H1 (cell line): Measurements from ENCODE around the gene ZNF189. TPM values are rescaled to one million over a fixed set of nuclear protein-coding genes. Genes with fewer than 3 reads are reported as not detected.

ENCODE experiments used
- CHD2 ChIP-seq: IDR thresholded peaks from 2 replicates; pipeline ENCODE4 v1.6.1; 2012; ENCODE audit warnings: low read length, improper control_type of control experiment
- EGR1 ChIP-seq: IDR thresholded peaks from 2 replicates; pipeline ENCODE4 v1.6.1; 2011; ENCODE audit warnings: low read depth, low read length, borderline replicate concordance
- GTF2F1 ChIP-seq: IDR thresholded peaks from 2 replicates; pipeline ENCODE4 v1.6.1; 2012; ENCODE audit warnings: low read depth, low read length, improper control_type of control experiment, borderline replicate concordance
- KDM5A ChIP-seq: fragments of 200-600 bp; IDR thresholded peaks from 2 replicates; pipeline ENCODE4 v1.7.1; 2012; ENCODE audit warnings: mild to moderate bottlenecking, low read length, inconsistent platforms, mixed read lengths
- polyA plus RNA-seq, 7 experiments: library from polyadenylated mRNA; depleted of rRNA in 3 of 7; stranded (reverse) in 5 of 7; unstranded in 2 of 7; fragments of >200 nt in 5 of 7; fragments of 200-250 nt in 2 of 7; gene quantifications; 1 replicate in 5 of 7; 2 replicates in 1 of 7; 4 replicates in 1 of 7; pipeline versions ENCODE4 v1.2.1 to v1.2.3, GENCODE V29; 2011 to 2013; ENCODE audit warnings: missing spikeins in 2 of 7, mixed read lengths in 2 of 7
- total RNA-seq: library from RNA; stranded (reverse); fragmentation: NEBNext Ultra II Directional; extraction: Animal tissue kit (Norgen Biotek cat#: 25700); gene quantifications from 2 replicates; pipeline ENCODE4 v1.2.1, GENCODE V29; 2021
- TF ChIP-seq, protein P1 (sequence below): IDR thresholded peaks from 2 replicates; pipeline ENCODE4 v1.6.1; 2012; ENCODE audit warnings: inconsistent platforms

ZNF189 gene
- total and polyA plus RNA-seq, 2 of the 8 experiments (the other 6 are each of a cell fraction or from before 2014, with no cell fraction given): 1.9 to 12.3 TPM

DNA sequence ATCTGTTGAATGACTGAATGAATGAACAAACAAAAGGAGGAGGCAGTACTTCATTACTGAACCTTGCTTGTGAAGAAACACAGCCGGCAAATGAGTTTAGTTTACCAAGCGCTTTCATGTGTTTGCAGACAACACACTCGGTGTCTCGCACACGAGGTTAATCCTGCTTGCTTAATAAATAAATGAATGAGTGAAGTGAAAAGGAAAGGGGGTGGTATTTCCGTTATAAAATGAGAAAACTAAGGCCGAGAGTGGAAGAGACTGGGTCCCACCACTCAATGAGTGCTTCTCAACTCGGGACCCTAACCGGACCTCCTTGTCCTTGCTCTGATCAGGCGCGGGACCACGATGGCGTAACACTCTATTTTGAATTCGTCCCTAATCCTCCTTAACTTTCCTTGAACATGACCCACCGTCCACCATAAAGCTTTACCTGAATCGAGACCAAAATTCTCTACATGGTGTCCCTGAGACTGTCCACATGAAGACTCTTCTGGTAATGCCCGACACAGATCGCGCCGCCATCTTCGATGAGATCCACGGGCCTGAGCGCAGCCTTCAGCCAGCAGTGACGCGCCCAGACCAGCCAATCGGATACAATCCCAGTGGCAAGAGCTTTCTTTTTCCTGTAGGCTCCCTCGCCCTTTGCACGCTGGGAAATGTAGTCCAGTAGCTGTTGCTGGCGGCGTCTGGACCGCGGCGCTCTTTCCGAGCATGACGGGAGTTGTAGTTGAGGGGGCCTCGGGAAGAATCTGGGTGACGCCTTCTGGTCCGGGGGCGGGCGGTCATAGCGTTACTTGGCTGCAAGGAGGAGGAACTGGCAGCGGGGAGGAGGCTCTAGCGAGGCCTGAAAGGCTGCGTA lies at the start of gene ZNF189, which contains the start of gene MRPL50 (continued):
- TF ChIP-seq EGR1 (peak; percentile 75; the same call in 1 of the 2 replicates), KDM5A (peak; percentile 66), CHD2 (peak; percentile 74), GTF2F1 (no peak)
- TF ChIP-seq, protein P1, sequence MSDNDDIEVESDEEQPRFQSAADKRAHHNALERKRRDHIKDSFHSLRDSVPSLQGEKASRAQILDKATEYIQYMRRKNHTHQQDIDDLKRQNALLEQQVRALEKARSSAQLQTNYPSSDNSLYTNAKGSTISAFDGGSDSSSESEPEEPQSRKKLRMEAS: peak; percentile 46; the same call in 1 of the 2 replicates
